B cell (primary cell): ENCODE data around the gene COL2A1. TPM values are rescaled to one million over a fixed set of nuclear protein-coding genes. Genes with fewer than 3 reads are reported as not detected.

Experiments used
- ATAC-seq: fragments of 200-7000 bp; cut with Tn5 transposase; one replicate; pipeline ENCODE4 v1.10.0; 2021; ENCODE audit warnings: low read depth, mild to moderate bottlenecking, moderate number of reproducible peaks, moderate library complexity
- CTCF ChIA-PET: fragments of 350-600 bp; sonication (Branson Sonifier 250); formaldehyde crosslinking; loops from one replicate; lab custom pipeline; 2021; ENCODE audit warnings: antibody characterized with exemption, inconsistent platforms; lab: Charles Lee
- POLR2A ChIA-PET: fragments of 350-600 bp; sonication (Branson Sonifier 250); formaldehyde crosslinking; loops from one replicate; lab custom pipeline; 2021; ENCODE audit warnings: antibody characterized with exemption; lab: Charles Lee
- DNase-seq: peaks from one replicate; pipeline ENCODE4 v3.0.0; 2013
- H2AFZ ChIP-seq: 2 replicates; pipeline ENCODE4 v1.6.1; 2012; ENCODE audit warnings: mild to moderate bottlenecking, low read depth, low read length; ENCODE audit not compliant: insufficient read depth, poor library complexity, severe bottlenecking
- H3K27ac ChIP-seq, 2 donors: 1 replicate in 1 of 2; 2 replicates in 1 of 2; pipeline ENCODE4 v1.5.1; 2012 to 2013; ENCODE audit warnings: low read length in 2 of 2, mild to moderate bottlenecking in 2 of 2, moderate library complexity in 1 of 2
- H3K27me3 ChIP-seq, 4 experiments: fragments of 200-600 bp in 1 of 4; sonication (generic) in 1 of 4; replicated peaks in 1 of 4; 1 replicate in 2 of 4; 2 replicates in 2 of 4; pipeline versions ENCODE4 v1.6.1 to v1.7.0; 2013 to 2016; ENCODE audit warnings: low read length in 3 of 4, mild to moderate bottlenecking in 2 of 4, mixed read lengths in 1 of 4, moderate library complexity in 1 of 4; ENCODE audit not compliant: insufficient read depth in 4 of 4, control insufficient read depth in 3 of 4; ENCODE audit errors: control extremely low read depth in 1 of 4
- H3K36me3 ChIP-seq, 2 experiments: replicated peaks in 1 of 2; 1 replicate in 1 of 2; 2 replicates in 1 of 2; pipeline versions ENCODE4 v1.6.1 to v1.7.1; 2013; ENCODE audit warnings: low read length in 1 of 2; ENCODE audit not compliant: insufficient read depth in 2 of 2, control insufficient read depth in 1 of 2; ENCODE audit errors: control extremely low read depth in 1 of 2, extremely low read depth in 1 of 2
- H3K4me1 ChIP-seq, 2 donors: fragments of 200-600 bp in 1 of 2; sonication (generic) in 1 of 2; 1 replicate in 1 of 2; 2 replicates in 1 of 2; pipeline versions ENCODE4 v1.5.1 to v1.6.1; 2013 to 2017; ENCODE audit warnings: low read length in 2 of 2; ENCODE audit not compliant: control insufficient read depth in 2 of 2, insufficient read depth in 2 of 2
- H3K4me2 ChIP-seq: replicated peaks from 2 replicates; pipeline ENCODE3; 2012; ENCODE audit warnings: mild to moderate bottlenecking, low read depth, low read length; ENCODE audit not compliant: poor library complexity, severe bottlenecking
- H3K4me3 ChIP-seq, 5 experiments: fragments of 200-600 bp in 1 of 5; sonication (generic) in 1 of 5; 1 replicate in 3 of 5; 2 replicates in 2 of 5; pipeline versions ENCODE4 v1.5.1 to v1.7.0; 2011 to 2016; ENCODE audit warnings: low read length in 4 of 5, mild to moderate bottlenecking in 4 of 5, low read depth in 2 of 5, control low read depth in 1 of 5, moderate library complexity in 1 of 5; ENCODE audit not compliant: insufficient read depth in 1 of 5; ENCODE audit errors: control extremely low read depth in 1 of 5, extremely low read depth in 1 of 5
- H3K79me2 ChIP-seq: fragments of 200-600 bp; sonication (generic); one replicate; pipeline ENCODE4 v1.6.0; 2016; ENCODE audit warnings: low read length; ENCODE audit not compliant: control insufficient read depth, insufficient read depth
- H3K9ac ChIP-seq: fragments of 200-600 bp; sonication (generic); 2 replicates; pipeline ENCODE4 v1.6.1; 2017; ENCODE audit warnings: mild to moderate bottlenecking, low read length, moderate library complexity
- H3K9me3 ChIP-seq, 3 donors: one replicate each; pipeline versions ENCODE4 v1.6.1 to v1.7.1; 2013; ENCODE audit warnings: low read length in 2 of 3; ENCODE audit not compliant: control insufficient read depth in 2 of 3, insufficient read depth in 1 of 3; ENCODE audit errors: control extremely low read depth in 1 of 3
- H4K20me1 ChIP-seq: 2 replicates; pipeline ENCODE4 v1.6.0; 2012; ENCODE audit warnings: mild to moderate bottlenecking, low read length; ENCODE audit not compliant: insufficient read depth, control insufficient read depth, poor library complexity, severe bottlenecking
- H3K27ac Mint-ChIP-seq: one replicate; pipeline ENCODE4 v1.8.0; 2021; ENCODE audit warnings: mixed read lengths
- H3K27me3 Mint-ChIP-seq: one replicate; pipeline ENCODE4 v1.8.0; 2021; ENCODE audit warnings: mixed read lengths
- H3K4me1 Mint-ChIP-seq: one replicate; pipeline ENCODE4 v1.8.0; 2021; ENCODE audit warnings: mixed read lengths
- H3K4me3 Mint-ChIP-seq: one replicate; pipeline ENCODE4 v1.8.0; 2021; ENCODE audit warnings: mixed read lengths
- H3K9me3 Mint-ChIP-seq: one replicate; pipeline ENCODE4 v1.8.0; 2022; ENCODE audit warnings: mixed read lengths; ENCODE audit not compliant: insufficient read depth
- EZH2 ChIP-seq: IDR thresholded peaks from 2 replicates; pipeline ENCODE4 v1.6.1; 2012; ENCODE audit warnings: borderline replicate concordance, low read depth, mild to moderate bottlenecking, moderate library complexity, low read length; ENCODE audit not compliant: insufficient read depth, poor library complexity, severe bottlenecking
- WGBS: methylation state at CpG from one replicate; pipeline ENCODE4 v1.1.5; 2013; ENCODE audit warnings: missing lambda C conversion rate; ENCODE audit not compliant: insufficient coverage; 5-methylcytosine and 5-hydroxymethylcytosine counted together
- intact Hi-C: fragments of 100-400 bp; cut with micrococcal nuclease; formaldehyde crosslinking; loops from one replicate; pipeline ENCODE4 v1.10.0; 2022
- polyA plus RNA-seq: library from polyadenylated mRNA; depleted of rRNA; stranded (reverse); fragments of >200 nt; gene quantifications from 2 replicates; pipeline ENCODE4 v1.2.3, GENCODE V29; 2012
- total RNA-seq, 2 donors: library from RNA; stranded (reverse); fragments of 120-200 nt in 1 of 2; gene quantifications; 1 replicate in 1 of 2; 2 replicates in 1 of 2; pipeline versions ENCODE4 v1.2.3 to v1.2.4, GENCODE V29; 2013 to 2022
- TF ChIP-seq, protein P1 (sequence below): fragments of 200-600 bp; IDR thresholded peaks from one replicate; pipeline ENCODE4 v1.8.0; 2022; ENCODE audit warnings: antibody characterized with exemption, mild to moderate bottlenecking

COL2A1 gene
- total and polyA plus RNA-seq, 2 donors (not counting 1 experiment from before 2014, with no cell fraction given): not detected

DNA sequence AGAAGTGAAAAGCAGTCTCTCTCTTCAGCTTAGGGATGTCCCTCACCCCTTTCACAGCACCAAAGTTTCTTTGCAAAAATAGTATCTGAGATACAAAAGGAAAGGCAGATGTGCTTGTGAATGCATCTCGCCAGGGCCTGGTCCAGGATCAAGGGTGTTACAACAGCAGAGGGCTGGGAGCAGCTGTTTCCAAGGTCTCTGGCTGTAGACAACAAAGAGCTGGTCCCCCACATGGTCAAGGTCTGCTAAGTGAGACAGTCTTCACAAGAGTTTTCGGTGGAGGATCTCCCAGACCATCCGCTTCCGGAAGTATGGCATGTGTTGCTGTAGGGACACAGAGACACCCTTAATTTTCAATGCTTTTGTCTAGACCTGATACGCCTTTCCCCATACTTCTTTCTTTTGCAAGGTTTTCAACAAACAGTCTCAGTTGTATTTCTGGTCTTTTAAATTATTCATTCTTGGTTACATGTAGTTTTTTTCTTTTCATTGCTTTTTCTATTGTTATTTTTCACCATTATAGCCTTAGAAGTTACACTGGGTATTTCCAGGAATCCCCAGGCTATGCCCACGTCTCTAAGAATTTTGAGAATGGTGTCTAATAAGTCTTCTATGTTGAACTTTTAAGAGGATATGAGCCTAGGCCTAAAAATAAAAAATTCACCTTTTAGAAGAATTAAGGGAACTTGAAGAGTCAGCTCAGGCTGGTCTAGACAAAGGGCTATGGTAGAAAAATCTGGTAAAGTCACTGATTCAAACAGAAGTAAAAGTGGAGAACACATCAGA, 41.0 kb upstream of the COL2A1 start:
- Mint-ChIP-seq H3K27me3 (no peaks in the 10 kb centered on the region), H3K4me1 (no peaks in the 10 kb centered on the region), H3K4me3 (no peak overlapping the region), H3K9me3 (no peaks in the 10 kb centered on the region), H3K27ac (no peak overlapping the region)
- ATAC-seq (no peak), DNase-seq (no peak)
- 94% methylated on average over 4 of the region's 6 CpGs for WGBS
- H3K4me2 ChIP-seq: no peak overlapping the region
- no peaks in the 10 kb centered on the region for H3K9me3 ChIP-seq
- no peaks in the 10 kb centered on the region for H4K20me1 ChIP-seq
- CTCF ChIA-PET: no interaction called here
- H3K4me1 ChIP-seq: no peaks in the 10 kb centered on the region
- peaks cover 0 to 56% of the 10 kb centered on the region in 2 experiments for H3K36me3 ChIP-seq
- no peaks in the 10 kb centered on the region for H3K79me2 ChIP-seq
- intact Hi-C loops: no loop called here
- H3K4me3 ChIP-seq: no peak overlapping the region
- H3K27ac ChIP-seq: no peak overlapping the region
- H3K27me3 ChIP-seq: no peaks in the 10 kb centered on the region
- no peak overlapping the region for H2AFZ ChIP-seq
- H3K9ac ChIP-seq: no peak overlapping the region
- POLR2A ChIA-PET: no interaction called here
- no peak for TF ChIP-seq EZH2
- TF ChIP-seq, protein P1, sequence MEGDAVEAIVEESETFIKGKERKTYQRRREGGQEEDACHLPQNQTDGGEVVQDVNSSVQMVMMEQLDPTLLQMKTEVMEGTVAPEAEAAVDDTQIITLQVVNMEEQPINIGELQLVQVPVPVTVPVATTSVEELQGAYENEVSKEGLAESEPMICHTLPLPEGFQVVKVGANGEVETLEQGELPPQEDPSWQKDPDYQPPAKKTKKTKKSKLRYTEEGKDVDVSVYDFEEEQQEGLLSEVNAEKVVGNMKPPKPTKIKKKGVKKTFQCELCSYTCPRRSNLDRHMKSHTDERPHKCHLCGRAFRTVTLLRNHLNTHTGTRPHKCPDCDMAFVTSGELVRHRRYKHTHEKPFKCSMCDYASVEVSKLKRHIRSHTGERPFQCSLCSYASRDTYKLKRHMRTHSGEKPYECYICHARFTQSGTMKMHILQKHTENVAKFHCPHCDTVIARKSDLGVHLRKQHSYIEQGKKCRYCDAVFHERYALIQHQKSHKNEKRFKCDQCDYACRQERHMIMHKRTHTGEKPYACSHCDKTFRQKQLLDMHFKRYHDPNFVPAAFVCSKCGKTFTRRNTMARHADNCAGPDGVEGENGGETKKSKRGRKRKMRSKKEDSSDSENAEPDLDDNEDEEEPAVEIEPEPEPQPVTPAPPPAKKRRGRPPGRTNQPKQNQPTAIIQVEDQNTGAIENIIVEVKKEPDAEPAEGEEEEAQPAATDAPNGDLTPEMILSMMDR: no peak

- Histone ChIP-seq H3K27ac (no peak overlapping the region), H2AFZ (no peak overlapping the region), H3K9me3 (no peaks in the 10 kb centered on the region), H4K20me1 (no peaks in the 10 kb centered on the region), H3K4me2 (no peak overlapping the region), H3K27me3 (no peaks in the 10 kb centered on the region), H3K4me3 (no peak overlapping the region), H3K79me2 (no peaks in the 10 kb centered on the region), H3K36me3 (peaks cover 0 to 47% of the 10 kb centered on the region in 2 experiments), H3K4me1 (no peaks in the 10 kb centered on the region), H3K9ac (no peak overlapping the region)
- DNase-seq (no peak), ATAC-seq (no peak)
- intact Hi-C loops: no loop called here
- Mint-ChIP-seq H3K9me3 (no peaks in the 10 kb centered on the region), H3K27me3 (no peaks in the 10 kb centered on the region), H3K27ac (no peak overlapping the region), H3K4me3 (no peak overlapping the region), H3K4me1 (peaks cover 4% of the 10 kb centered on the region)
- WGBS: 94% methylated on average over 5 of the region's 7 CpGs
- no peak for TF ChIP-seq EZH2
- TF ChIP-seq, protein P1: no peak
- POLR2A ChIA-PET: no interaction called here
- CTCF ChIA-PET: no interaction called here
Measured at GRCh38 chr12:48044396-48044795, 40.1 kb upstream of the COL2A1 start.
